ENCODE results near the gene IPO9.
"Not testable (repeated sequence)": the region's sequence is repeated elsewhere in the genome, so short reads cannot be mapped to it uniquely, and the experiment has no call there.

Gene IPO9

GRCh38 chr1:201900476-201900875 is 71.5 kb downstream of the IPO9 start:
- TF ChIP-seq CTCF (conservative IDR thresholded peaks at IDR 0.05; ENCODE audit: low read depth) = no peak
- ChIA-PET CTCF (interaction anchor here (9.3 kb wide), 1 partner anchor 72 kb away, joined by 162 read pairs; no protein-coding TSS in a partner anchor), POLR2A (ENCODE audit: low non-redundant PET) (no interaction called here)
- no peak for DNase-seq (ENCODE audit: low spot score)
- H3K27ac ChIP-seq = no peak overlapping the region

- POLR2A ChIA-PET (ENCODE audit: low non-redundant PET); DNase-seq (ENCODE audit: low spot score); H3K27ac ChIP-seq: not testable (repeated sequence)
- CTCF ChIA-PET = interaction anchor here (9.3 kb wide), 1 partner anchor 71 kb away, joined by 162 read pairs; no protein-coding TSS in a partner anchor
These were observed 72.1 kb downstream of the IPO9 start for GRCh38 chr1:201901036-201901435.

- POLR2A ChIA-PET (ENCODE audit: low non-redundant PET) = interaction anchor here (0.7 kb wide), 1 partner anchor 71 kb away, joined by 3 read pairs; no protein-coding TSS in a partner anchor
- no peak overlapping the region for H3K27ac ChIP-seq
- CTCF ChIA-PET = interaction anchor here (1.5 kb wide), 1 partner anchor 71 kb away, joined by 6 read pairs; no protein-coding TSS in a partner anchor
- no peak for DNase-seq (ENCODE audit: low spot score)
- no peak for TF ChIP-seq CTCF (conservative IDR thresholded peaks at IDR 0.05; ENCODE audit: low read depth)
These were observed 73.2 kb downstream of the IPO9 start for GRCh38 chr1:201902198-201902597.

GRCh38 chr1:201903135-201903534 is 74.2 kb downstream of the IPO9 start:
- H3K27ac ChIP-seq = no peak overlapping the region
- POLR2A ChIA-PET (ENCODE audit: low non-redundant PET) = interaction anchor here (0.6 to 0.7 kb wide), 2 partner anchors 55 to 149 kb away, joined by 3 to 4 read pairs; no protein-coding TSS in a partner anchor
- TF ChIP-seq CTCF (conservative IDR thresholded peaks at IDR 0.05; ENCODE audit: low read depth) = no peak
- no peak for DNase-seq (ENCODE audit: low spot score)
- CTCF ChIA-PET = interaction anchor here (0.7 to 1.5 kb wide), 3 partner anchors 14 to 70 kb away, joined by 4 to 6 read pairs (median 4); partner anchors contain the start of gene SHISA4

GRCh38 chr1:201904579-201904978 is 75.6 kb downstream of the IPO9 start:
- peak; percentile 84 for DNase-seq (ENCODE audit: low spot score)
- CTCF ChIA-PET = interaction anchor here (1.2 to 2.8 kb wide), 2 partner anchors 9 to 68 kb away, joined by 5 to 14 read pairs; no protein-coding TSS in a partner anchor
- POLR2A ChIA-PET (ENCODE audit: low non-redundant PET) = no interaction called here
- TF ChIP-seq CTCF (conservative IDR thresholded peaks at IDR 0.05; ENCODE audit: low read depth) = no peak
- no peak overlapping the region for H3K27ac ChIP-seq

GRCh38 chr1:201905234-201905890 is 76.4 kb downstream of the IPO9 start:
- CTCF ChIA-PET = interaction anchor here (0.7 to 2.8 kb wide), 2 partner anchors 9 to 185 kb away, joined by 3 to 14 read pairs; no protein-coding TSS in a partner anchor
- DNase-seq (ENCODE audit: low spot score) = no peak
- H3K27ac ChIP-seq = no peak overlapping the region
- POLR2A ChIA-PET (ENCODE audit: low non-redundant PET) = no interaction called here
- TF ChIP-seq CTCF (conservative IDR thresholded peaks at IDR 0.05; ENCODE audit: low read depth) = no peak

GRCh38 chr1:201906336-201906735 is 77.4 kb downstream of the IPO9 start:
- TF ChIP-seq CTCF (conservative IDR thresholded peaks at IDR 0.05; ENCODE audit: low read depth) = no peak
- DNase-seq (ENCODE audit: low spot score) = no peak
- no peak overlapping the region for H3K27ac ChIP-seq
- POLR2A ChIA-PET (ENCODE audit: low non-redundant PET) = no interaction called here
- CTCF ChIA-PET = interaction anchor here (0.7 to 2.8 kb wide), 2 partner anchors 10 to 184 kb away, joined by 3 to 14 read pairs; no protein-coding TSS in a partner anchor
